GM19240 (cell line): Measurements from ENCODE around the gene TRIM2.
"Not testable (repeated sequence)": the region's sequence is repeated elsewhere in the genome, so short reads cannot be mapped to it uniquely, and the experiment has no call there.

Experiments used
- DNase-seq: peaks from one replicate; pipeline ENCODE4 v3.0.0; 2011; ENCODE audit warnings: low spot score; ENCODE audit not compliant: insufficient read length

The TRIM2 gene

DNA sequence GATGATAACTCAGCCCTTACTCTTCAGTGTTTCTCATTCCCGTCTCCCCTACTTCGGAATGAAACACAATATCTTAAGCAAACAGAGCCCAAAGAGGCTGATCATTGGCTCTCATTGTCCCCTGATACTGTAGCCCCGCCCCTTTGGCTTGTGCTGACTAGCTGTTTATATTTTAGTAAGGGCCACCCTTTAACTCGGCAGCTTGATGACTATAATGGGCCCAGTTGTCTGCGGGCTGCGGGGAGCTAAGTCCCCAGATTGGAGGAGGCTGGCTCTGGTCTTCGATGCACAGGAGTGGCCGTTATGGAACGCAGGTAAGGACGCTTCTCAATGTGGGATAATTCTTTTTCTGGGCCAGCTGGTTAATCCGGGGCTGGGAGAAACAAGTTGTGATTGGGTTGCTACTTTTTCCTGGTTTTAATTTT, at the start of gene TRIM2:
TSS of gene TRIM2 (plus strand) at position 197 of the 425 bp plus-strand sequence. CDS start at position 285, 88 bp downstream.
- DNase-seq = no peak

DNA sequence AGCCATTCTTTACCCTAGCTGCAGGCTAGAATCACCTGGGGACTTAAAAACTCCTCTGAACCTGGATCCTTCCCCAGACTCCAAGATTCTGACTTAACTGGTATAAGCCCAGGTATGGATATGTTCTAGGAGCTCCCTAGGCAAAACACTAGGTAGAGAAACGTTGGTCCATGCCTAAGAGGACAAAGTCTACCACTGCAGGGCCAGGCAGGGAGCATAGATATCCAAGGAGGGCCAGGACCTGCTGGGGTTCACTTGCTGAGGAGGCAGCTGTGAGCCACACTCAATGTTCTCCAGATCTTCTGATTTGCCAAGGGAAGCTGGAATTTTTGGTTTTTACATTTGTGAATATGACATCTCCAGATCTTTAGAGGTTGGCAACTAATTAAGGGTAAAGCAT, 48.6 kb upstream of the TRIM2 start:
- DNase-seq = no peak

DNA sequence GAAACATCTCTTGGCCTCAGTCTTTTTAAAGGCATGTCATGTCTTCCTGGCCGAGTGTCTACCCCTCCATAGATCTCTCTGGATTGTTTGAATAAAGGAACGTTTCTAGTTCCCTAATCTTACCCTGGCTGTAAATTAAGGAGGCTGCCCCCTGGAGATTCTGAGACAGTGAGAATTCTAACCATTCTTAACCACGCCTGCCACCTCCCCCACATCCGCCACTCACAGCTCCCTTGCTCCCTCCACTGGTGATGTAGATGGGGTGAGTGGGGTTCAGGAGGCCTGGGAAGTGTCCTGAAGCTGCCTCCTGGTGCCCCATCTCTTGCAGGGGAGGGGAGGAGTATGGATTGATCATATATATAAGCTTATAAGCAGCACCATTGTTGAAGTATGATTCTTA, 48.0 kb upstream of the TRIM2 start:
- DNase-seq = no peak

DNA sequence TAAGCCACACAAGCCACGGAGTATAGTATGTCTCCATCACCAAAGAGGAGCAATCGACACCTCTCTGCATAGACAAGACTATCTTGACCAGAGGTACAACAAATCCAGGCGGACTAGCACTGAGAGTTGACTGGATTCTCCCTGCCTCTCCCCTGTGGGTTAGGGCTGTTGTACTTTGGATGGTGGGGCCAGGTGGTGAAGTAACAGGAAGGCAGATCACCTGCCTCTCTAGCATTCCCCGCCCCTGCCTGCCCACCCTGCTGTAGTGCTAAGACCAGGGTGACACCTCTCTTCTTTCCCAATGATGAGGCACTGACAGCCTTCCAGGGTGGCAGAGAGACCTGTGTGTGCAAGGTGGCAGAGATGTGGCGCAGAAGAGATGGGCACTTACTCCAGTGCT, 47.5 kb upstream of the TRIM2 start:
- DNase-seq = no peak

DNA sequence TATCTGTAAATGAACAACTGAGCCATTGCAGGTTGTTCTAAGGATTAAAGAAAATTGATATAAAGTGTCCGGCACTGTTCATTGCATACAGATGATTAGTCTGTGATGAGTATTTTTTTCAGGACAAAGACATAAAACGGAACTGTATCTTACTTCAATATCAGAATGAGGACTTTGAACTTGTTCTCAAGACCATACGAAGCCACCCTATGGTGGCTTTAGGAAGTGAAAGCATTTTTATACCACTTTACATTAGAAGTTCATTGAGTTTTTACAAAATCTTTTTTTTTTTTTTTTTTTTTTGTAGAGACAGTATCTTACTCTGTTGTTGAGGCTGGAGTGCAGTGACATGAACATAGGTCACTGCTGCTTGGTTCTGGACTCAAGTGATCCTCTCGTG, 45.2 kb upstream of the TRIM2 start:
- DNase-seq = no peak

DNA sequence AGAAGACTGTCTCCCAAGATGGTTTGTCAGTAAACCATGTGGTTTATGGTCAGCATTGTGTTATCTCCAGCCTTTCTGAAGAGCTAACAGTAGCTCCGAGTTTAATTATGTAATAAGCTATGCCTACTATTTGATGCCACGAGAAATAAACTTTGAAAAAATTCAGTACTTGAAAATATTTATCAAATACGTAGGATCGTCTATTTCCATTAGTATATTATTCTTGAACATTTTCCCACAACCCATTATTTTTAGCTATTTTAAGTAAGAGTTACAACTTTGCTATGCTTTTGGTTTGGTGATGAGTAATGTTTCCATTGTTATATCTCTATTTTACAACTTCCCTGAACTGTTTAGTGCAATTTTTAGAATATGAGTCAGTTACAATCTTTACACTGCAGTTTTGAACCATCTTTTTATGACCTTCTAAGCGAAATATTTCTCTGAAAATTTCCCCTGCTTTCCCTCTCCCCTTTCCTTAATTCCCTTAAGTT, 44.5 kb upstream of the TRIM2 start:
- DNase-seq = no peak

DNA sequence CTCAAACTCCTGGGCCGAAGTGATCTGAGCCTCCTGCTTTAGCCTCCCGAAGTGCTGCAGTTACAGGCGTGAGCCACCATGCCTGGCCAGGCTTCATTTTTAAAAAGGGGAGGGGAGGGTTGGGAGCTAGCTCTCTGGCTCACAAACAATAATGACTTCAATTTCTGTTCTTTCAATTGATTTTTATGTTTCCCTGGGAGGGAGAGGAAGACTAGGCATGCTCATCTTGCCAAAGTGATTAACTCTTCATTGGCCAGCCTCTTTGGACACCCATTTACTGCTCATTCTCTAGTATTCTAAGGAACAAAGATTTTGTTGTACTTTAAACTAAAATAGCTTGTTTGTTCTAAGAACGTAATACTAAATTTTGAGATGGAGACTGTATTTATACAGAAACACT, 43.4 kb upstream of the TRIM2 start:
- DNase-seq = no peak

DNA sequence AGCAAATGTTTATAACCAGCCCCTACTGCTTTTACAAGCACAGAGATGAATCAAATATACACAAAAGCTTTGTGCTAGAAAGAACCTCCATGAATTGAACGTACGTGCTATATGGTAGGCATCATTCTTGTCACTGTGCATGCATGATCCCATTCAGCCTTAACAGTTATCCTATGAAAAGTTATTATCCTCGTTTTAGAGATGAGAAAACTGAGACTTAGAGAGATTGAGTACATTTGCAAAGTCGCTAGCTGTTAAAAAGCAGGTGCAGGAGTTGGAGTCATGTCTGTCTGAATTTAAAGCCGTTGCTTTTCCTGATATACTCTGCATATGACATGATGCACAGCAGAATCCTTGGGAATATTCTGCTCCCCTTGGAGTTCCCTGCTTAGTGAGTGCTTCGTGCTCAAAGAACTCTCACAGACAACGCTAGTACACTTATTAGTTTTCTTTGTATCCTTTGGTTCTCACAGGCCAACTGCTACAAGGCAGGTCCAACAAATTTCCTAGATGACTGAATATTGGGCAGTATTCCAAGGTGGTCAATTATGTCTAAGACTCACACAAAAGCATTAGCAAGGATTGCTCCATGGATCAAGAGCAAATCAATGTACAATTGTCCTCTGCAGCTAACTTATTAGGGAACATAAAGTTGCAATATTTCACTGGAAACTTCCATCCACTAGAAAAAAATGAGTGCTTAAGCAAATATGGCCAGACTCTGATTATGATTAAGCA, 42.8 kb upstream of the TRIM2 start:
- DNase-seq = no peak

DNA sequence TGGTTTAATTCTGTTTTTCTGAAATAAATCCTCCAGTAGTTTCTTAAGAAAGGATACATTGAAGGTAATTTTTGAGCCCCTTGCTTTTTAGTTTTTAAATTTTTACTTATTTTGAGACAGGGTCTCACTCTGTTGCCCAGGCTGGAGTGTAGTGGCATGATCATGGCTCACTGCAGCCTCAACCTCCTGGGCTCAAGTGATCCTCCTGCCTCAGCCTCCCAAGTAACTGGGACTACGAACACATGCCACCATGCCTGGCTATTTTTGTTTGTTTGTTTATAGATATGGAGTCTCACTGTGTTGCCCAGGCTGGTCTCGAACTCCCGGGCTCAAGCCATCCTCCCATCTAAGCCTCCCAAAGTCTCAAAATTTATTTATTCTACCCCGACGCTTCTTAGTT, 39.0 kb upstream of the TRIM2 start:
- not testable (repeated sequence) for DNase-seq

DNA sequence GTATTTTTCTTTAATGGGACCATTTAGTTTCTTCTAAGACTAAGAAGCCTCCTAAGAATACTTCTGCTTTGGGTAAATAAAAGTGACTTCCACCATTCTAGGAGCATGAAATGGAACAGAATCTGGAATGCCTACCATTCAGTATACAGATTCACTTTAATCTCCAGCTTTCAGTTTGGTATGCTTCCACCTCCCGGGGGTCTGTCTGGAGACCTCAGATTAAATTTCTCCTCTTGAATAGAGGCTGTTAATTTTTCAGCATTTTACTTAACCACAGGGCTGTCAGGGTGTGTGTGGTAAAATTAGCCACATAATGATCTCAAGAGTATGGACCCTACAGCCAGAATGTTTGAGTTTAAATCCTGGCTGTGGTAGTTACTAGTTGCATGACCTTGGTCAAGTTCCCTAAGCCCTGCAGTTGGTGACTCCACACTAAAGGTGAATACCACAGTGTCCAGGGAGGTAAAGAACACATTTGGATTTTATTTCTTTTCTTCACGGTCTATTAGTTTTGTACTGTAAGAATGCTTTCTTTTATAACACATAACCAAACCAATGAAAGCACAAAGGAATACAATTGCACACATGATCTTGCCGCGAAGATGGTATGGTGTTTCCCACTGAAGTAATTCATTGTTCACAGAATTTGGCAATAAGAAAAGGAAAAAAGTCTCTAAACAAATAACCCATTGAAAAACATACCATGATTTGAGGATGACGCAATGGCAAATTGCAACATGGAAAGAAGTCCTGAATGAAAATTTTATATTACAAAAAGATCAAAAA, 37.3 kb upstream of the TRIM2 start:
- no peak for DNase-seq

DNA sequence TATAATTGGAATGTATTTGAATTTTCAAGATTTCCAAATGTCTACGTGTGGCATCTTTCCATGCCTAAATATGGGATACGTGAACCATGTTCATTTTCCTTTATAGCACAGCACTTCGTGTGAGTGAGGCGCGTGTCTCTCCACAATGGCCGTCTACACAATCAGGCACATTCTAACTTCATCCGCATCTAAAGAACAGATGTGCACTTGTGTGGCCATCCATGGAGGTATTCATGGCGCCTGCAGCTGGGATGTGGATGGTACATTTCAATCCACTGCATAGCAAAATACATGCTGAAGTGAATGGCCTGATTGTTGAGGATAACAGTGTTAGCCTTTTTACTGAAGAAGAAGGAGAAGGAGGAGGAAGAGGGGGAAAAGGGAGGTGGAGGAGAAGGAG, 34.5 kb upstream of the TRIM2 start:
- no peak for DNase-seq

DNA sequence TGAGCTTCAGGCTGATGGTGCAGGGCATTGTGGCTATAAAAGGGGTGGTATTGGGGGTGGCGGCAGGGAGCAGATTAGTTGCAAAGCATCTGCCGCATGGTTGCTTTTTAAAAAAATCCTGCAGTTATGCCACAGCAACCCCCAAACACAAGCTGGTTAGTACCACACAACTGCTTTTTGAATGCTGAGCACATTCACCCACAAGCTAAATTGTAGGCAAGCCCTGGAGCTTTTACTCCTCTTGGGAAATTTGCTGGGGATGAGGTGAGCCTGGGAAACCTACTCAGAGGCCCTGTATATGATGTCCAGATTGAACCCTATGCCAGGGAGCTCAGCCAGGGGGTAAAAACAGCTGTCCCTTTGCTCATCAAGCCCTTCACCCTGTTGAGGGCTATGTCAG, 33.8 kb upstream of the TRIM2 start:
- no peak for DNase-seq

DNA sequence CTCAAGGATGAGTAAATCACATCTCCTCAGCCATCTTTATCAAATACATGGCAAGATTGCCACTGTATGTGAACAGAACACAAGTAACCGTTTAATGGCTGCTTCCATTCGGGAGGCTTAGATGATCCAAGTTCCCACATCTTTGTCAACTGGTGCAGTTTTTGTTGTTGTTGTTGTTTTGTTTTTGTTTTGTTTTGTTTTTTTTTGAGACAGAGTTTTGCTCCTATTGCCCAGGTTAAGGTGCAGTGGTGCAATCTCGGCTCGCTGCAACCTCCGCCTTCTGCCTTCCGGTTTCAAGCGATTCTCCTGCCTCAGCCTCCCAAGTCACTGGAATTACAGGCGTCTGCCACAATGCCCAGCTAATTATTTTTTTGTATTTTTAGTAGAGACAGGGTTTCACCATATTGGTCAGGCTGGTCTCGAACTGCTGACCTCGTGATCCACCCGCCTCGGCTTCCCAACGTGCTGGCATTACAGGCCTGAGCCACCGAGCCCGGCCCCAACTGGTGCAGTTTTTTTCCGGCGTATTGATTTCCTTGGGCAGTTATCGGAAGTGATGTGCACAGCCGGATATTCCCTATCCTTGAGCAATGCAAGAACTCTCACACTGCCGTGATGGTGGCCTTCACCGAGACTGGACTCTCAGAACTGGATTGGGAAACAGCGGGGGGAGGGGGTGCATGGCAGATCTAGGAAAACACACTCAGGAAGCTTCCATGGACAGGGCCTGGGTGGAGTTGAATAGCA, 29.2 kb upstream of the TRIM2 start:
- DNase-seq = no peak

DNA sequence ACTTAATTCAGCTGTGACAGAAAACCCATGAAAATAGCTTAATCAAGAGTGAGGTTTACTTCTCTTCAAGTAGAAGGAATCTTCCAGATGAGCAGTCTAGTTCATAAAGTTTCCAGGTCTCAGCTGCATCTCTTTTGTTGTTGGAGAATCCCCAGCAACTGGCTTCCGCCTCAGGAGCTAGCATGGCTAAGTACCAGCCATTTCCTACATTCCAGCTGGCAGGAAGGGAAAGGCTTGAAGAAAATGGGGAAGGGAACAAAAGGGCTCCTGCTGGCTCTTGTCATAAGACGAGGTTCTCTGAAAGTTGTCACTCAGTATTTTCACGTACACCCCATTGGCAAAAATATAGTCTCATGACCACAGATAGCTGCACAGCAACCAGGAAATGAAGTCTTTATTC, 27.3 kb upstream of the TRIM2 start:
- no peak for DNase-seq

DNA sequence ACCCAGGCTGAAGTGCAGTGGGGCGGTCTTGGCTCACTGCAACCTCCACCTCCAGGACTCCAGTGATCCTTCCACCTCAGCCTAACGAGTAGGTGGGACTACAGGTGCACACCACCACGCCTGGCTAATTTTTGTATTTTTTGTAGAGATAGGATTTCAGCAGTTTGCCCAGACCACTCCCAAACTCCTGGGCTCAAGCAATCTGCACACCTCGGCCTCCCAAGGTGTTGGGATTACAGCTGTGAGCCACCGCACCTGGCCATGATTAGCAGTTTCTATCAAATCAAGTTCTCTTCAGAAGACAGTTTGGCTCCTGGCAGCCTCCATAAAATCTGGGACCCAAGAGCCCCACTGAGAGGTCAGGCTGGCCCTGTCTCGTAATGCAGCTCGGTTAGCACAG, 26.4 kb upstream of the TRIM2 start:
- DNase-seq = no peak

DNA sequence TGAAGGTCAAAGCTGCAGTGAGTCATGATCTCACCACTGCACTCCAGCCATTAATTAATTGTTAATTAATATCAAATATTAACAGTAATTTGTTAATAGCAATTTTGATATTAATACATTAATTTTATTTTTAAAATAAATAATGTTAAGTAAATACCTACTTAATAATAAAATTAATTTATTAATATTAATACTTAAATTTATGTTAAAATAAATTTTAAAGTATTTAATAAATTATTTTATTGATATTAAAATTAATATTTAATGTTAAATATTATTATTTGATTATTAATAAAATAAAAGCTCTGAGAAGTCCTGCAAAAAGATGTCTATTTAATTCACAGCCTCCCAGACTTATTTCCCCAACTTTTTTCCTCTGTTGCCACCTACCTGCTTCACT, 25.1 kb upstream of the TRIM2 start:
- no peak for DNase-seq

DNA sequence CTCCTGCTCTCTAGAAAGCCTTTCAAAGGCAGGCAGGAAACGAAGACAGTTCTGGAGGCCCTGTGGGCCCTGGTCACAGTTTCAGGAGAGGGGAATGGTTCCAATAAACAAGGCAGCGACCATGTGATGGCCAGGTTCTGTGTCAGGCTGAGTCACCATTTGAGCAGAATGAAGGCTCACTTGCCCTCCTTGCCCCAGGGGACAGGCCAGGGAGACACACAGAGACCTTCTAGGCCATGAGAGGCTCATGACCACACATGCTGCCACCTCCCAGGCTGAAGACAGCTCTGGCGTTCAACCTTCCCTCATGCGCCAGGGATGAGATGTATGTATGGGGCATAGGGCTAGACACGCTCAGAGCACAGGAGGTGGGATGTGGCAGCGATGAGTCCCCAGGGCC, 22.9 kb upstream of the TRIM2 start:
- no peak for DNase-seq

DNA sequence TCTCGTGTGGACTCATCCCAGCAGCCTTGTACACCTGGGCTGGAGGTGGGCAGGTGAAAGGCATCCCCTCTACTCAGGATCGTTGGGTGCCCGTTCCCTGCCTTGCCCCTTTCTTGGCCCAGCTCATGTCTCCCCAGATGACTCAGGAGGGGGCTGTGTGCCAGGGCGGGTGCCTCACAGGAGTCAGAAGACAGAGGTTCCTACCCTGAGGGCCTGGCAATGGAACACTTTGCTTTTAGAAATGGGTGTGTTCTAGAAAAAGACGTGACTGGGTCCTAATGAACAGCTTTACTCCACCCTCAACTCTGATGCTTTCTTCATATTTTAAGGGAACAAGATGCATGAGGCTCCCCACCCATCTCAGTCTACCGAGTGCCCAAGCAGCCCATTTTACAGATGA, 22.5 kb upstream of the TRIM2 start:
- no peak for DNase-seq

DNA sequence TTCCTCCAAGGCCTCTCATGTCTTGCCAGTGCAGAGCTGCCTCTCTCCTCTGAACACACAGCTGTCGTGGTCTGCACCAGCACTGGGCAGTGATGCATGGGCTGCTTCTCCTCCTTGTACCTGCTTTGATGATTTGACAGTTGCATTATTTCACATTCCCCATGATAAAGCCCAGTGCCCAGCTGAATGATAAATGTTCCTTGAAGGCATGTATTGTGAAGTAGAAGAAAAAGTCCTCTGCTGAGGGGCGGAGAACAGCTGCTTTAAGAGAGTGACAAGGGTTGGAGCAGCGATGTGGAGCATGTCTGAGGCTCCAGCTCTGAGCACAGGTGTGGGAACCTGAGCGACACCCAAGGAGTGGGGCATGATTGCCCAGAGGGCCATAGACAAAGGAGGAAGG, 21.1 kb upstream of the TRIM2 start:
- DNase-seq = no peak

DNA sequence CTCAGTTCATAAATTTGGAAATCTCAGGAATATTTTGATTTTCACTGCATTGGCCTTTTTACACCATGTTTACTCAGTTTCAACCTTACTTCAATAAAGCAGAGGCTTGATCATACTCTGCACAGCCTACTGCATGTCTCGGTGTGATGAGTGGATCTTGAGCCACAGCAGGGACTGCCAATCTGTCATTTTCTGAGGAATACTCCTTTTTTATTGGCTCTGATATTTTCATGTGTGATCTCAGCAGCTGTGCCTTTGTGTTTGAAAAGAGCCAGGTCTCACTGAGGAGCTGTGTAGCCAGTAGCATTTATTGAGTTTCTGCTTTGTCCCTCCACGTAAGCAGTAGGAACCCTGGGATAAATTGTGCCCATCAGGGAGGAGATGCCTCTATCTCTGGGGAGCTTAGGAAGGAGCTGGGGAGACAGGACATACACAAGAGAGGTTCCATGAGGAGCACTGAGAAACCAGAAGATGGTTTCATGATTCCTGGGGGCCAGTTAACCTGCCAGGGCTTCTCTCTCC, 18.9 kb upstream of the TRIM2 start:
- DNase-seq = no peak

DNA sequence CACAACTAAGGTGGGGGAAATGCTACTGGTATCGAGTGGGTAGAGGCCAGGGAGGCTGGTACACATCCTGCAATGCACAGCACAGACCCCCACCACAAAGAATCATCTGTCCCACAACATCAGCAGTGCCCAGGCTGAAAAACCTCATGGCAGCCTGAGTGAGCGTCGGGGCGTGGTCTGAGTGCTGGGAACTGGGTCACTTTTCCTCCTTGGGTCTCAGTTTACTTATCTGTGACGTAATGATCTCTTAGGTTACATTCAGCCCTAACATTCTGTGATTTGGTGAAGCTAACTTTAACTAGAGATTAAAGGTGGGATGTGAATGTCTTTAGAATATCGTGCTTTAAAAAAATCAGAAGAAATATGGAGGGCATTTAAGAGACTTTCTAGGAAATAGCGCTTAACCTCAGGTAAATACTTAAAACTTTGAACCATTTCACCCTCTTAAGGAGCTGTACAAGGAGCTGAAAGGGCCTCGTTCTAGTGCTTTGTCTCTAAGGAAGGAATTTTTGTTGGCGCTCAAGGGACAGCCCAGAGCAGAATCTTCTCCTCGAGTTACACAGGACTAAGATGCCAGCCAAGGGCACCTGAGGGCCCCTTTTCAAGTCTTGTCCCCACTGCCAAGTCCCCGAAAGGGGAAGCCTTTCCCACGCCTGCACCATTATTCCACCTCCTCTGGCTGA, 18.1 kb upstream of the TRIM2 start:
- DNase-seq = no peak
